Vagina (tissue), 2 donors: Measurements from ENCODE around the gene REG3G.

Experiments used
- CTCF ChIP-seq, 3 experiments: fragments of 450-650 bp in 2 of 3; fragments of 200-600 bp in 1 of 3; sonication (generic) in 1 of 3; IDR thresholded peaks; one replicate each; pipeline ENCODE4 v1.5.1; 2017 to 2019; ENCODE audit warnings: antibody characterized with exemption in 3 of 3, mild to moderate bottlenecking in 2 of 3, moderate library complexity in 2 of 3
- POLR2A ChIP-seq, 2 donors: fragments of 450-650 bp; IDR thresholded peaks; one replicate each; pipeline ENCODE4 v1.6.1; 2017; ENCODE audit warnings: antibody characterized with exemption in 2 of 2, mild to moderate bottlenecking in 2 of 2, moderate library complexity in 2 of 2
- POLR2AphosphoS5 ChIP-seq, 2 donors: sonication (generic); formaldehyde crosslinking; IDR thresholded peaks; one replicate each; pipeline ENCODE4 v1.9.0; 2017; ENCODE audit warnings: antibody characterized with exemption in 2 of 2, mild to moderate bottlenecking in 2 of 2, low read depth in 1 of 2; ENCODE audit not compliant: insufficient read depth in 1 of 2

- TF ChIP-seq CTCF (IDR thresholded peaks at IDR 0.05) (no peak), POLR2AphosphoS5 (IDR thresholded peaks at IDR 0.05; ENCODE audit: insufficient read depth in 1 of 2, low read depth in 1 of 2) (no peak), POLR2A (IDR thresholded peaks at IDR 0.05) (no peak)
Observed at GRCh38 chr2:79016342-79016741, 9.2 kb upstream of the REG3G start.
